Fibroblast of pulmonary artery (primary cell): ENCODE measurements around the gene ALOX5AP.

Source experiments
- DNase-seq: peaks from one replicate; pipeline ENCODE4 v3.0.0-alpha.2; 2010; ENCODE audit warnings: low read depth
- H3K4me3 ChIP-seq: replicated peaks from 2 replicates; pipeline ENCODE4 v1.5.1; 2011; ENCODE audit warnings: low read depth, mild to moderate bottlenecking, control low read depth, low read length, moderate library complexity
- TF ChIP-seq, protein P1 (sequence below): IDR thresholded peaks from 2 replicates; pipeline ENCODE4 v1.5.1; 2011; ENCODE audit warnings: mild to moderate bottlenecking, control low read depth, low read length, inconsistent platforms; ENCODE audit errors: missing control alignments

ALOX5AP gene

DNA sequence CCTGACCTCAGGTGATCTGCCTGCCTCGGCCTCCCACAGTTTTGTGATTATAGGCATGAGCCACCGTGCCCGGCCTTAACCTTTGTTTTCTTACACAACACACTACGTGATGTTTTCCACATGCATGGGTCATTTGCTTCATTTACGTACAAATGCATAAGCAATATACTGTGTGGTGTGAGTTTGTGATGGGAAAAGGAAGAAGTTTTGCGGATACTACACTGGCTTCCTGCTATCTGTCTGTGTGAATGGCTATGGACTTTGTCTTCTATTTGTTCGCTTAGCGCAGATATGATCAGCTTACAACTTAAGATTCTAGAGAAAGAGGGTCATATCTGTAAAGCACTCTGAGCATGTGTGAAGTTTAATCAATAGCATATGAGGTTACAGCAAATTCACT lies 5.5 kb upstream of the ALOX5AP start:
- TF ChIP-seq, protein P1, sequence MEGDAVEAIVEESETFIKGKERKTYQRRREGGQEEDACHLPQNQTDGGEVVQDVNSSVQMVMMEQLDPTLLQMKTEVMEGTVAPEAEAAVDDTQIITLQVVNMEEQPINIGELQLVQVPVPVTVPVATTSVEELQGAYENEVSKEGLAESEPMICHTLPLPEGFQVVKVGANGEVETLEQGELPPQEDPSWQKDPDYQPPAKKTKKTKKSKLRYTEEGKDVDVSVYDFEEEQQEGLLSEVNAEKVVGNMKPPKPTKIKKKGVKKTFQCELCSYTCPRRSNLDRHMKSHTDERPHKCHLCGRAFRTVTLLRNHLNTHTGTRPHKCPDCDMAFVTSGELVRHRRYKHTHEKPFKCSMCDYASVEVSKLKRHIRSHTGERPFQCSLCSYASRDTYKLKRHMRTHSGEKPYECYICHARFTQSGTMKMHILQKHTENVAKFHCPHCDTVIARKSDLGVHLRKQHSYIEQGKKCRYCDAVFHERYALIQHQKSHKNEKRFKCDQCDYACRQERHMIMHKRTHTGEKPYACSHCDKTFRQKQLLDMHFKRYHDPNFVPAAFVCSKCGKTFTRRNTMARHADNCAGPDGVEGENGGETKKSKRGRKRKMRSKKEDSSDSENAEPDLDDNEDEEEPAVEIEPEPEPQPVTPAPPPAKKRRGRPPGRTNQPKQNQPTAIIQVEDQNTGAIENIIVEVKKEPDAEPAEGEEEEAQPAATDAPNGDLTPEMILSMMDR, result no peak
- no peak for DNase-seq
- no peak overlapping the region for H3K4me3 ChIP-seq

DNA sequence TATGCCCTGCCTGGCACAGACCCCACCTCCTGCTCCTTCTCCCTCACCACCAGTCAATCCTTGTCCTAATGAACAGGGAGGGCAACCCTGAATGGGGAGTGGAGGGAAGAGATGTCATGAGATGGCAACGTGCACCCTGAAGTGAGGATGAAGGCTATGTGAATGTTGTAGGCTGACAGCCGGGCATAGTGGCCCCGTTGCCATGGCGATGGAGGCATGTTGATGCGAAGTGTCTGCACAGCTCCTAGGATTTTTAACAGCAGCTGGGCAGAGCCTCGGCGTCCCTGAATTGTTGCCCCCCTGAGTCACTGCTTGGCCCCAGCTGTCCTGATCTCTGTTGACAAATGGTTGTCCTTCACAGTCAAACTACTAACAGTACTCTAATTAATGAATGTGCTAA lies 4.8 kb upstream of the ALOX5AP start:
- TF ChIP-seq, protein P1, result no peak
- DNase-seq, result no peak
- no peak overlapping the region for H3K4me3 ChIP-seq

DNA sequence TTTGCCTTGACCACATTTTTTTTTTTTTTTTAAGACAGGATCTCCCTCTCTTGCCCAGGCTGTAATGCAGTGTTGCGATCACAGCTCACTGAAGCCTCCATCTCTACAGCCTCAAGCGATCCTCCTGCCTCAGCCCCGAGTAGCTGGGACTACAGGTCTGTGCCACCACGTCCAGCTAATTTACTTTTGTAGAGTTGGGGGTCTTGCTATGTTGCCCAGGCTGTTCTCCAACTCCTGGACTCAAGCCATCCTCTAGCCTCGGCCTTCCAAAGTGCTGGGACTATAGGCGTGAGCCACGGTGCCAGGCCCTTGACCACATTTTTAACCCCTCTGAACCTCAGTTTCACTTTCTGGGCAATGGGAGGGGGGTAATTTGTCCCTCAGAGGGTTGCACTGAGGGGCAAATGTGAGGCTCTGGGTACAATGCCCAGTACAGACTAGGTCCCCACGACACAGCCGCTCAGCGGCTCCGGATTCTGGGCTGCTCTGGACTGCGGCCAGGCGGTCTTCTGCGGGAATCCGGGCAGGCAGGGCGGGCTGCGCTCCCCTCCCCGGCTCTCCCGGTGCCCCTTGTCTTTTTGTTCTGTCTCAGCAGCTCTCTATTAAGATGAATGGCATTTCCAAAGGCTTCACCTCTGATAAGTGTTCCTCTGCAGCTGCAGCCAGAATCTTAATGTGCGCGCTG lies 3.8 kb upstream of the ALOX5AP start:
- no peak overlapping the region for H3K4me3 ChIP-seq
- no peak for DNase-seq
- TF ChIP-seq, protein P1, result no peak

DNA sequence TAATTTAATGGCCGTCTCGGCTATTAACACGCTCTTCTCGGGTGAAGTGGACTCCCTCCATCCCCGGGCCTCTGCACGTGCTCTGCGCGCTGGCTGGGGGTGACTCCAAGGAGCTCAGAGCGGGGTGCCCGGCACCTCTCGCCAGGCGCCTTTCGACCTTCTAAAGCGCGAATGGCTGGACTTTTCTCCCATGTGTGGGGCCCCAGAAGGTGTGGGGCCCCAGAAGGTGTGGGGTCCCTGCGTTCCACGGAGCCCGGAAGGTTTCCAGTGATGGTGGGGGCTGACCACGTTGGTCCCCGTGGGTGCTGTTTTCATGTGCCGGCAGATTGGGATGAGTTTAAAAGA lies 3.3 kb upstream of the ALOX5AP start:
- no peak for DNase-seq
- TF ChIP-seq, protein P1, result no peak
- no peak overlapping the region for H3K4me3 ChIP-seq

DNA sequence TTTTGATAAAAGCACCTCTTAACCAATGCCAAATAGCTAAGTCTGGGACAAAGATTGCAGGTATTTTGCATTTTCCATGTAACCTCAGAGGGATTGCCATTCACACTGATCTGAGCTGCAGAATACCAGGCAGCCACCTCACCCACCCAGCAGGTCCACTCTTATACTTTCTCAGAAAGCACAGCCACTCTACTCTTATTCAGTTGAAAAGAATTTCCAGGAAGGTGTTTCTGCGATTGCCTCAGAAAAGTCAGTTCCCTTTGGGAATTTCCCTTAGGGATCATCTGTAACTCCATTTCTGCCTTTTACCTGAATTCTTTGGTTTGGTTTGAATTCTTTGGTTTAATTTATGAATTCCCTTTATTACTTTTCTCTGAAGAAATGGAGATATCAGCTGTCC lies 904 bp upstream of the ALOX5AP start:
- no peak overlapping the region for H3K4me3 ChIP-seq
- no peak for DNase-seq
- TF ChIP-seq, protein P1, result no peak

DNA sequence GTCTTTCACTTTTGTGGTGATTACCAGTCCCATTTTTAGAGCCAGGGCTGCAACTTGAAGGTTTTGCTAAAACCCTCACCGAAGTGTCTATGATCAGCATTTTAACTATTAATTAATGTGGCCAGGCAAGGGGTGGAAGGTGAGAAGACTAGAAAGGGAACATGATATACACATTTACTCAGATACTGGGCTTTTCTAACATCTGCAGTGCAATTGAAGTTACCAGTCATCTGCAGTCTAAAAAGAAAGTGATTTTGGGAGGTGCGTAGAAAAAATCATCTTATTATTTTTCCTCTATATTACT lies 481 bp downstream of the ALOX5AP start:
- H3K4me3 ChIP-seq, result no peak overlapping the region
- TF ChIP-seq, protein P1, result no peak
- no peak for DNase-seq

DNA sequence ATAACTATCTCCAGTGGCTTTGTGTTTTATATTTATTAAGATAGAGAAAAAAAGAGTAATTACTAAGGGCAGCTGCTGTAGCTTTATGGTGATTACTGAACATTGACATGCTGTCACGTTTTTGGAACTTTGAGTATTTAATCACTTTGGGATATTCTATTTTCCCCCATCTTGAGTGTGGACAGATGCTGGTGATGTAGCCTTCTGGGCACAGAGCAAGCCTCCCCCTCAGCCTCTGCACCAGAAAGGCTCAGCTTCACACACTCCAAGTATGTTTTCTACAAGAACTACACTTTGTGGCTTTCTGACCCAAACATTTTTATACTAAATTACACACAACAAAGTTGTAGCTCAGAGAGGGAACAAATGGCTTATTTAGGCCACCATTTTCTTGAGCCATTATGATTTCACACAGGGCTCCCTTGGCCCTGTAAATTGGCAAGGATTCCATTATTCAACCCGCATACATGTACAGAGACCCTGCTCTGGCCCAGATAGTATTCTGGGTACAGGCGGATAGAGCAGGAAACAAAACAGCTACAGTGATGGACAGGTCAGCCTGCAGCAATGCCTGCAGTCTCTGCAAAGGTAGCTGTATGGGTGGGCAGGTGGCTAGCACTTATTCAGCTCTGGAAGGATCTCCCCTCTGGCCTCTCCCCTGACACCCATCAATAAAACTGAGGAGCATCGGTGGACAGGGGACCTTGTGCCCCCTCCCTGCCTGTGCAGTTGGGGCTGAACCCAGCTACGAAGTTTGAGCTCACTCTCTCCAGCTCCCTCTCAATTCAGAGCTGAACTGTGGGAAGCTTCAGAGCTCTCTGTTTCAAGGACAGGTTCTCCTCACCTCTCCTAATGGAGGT lies 1.3 kb downstream of the ALOX5AP start:
- TF ChIP-seq, protein P1, result no peak
- no peak for DNase-seq
- no peak overlapping the region for H3K4me3 ChIP-seq
